Measurements from ENCODE around the gene SH3TC2. TPM values are rescaled to one million over a fixed set of nuclear protein-coding genes. Genes with fewer than 3 reads are reported as not detected.

The SH3TC2 gene
- total and polyA plus RNA-seq, 2 of the 4 experiments (the other 2 are of a cell fraction) = 3.4 to 7.9 TPM

DNA sequence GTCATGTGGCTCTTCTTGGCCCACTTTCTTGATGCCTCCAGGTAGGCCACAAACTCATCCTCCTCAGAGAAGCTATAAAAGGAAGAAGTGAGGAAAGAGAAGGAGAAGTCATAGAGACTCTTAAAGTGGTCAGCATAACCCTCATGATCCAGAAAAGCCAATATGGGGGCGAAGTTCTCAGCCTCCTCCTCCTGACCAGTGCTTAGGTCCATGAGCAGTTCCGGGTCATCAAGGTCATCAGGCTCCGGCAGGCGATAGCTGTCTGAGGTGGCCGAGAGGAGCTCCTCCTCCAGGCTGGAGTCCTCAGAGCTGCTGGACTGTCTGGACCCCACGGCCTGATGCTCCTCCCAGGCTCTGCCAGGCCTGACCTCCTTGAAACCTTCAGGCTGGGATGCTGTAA lies 34.7 kb downstream of the SH3TC2 start:
- CTCF ChIA-PET = no interaction called here
- H3K9me3 ChIP-seq (ENCODE audit: control insufficient read depth, insufficient read depth, low read length) = no peaks in the 10 kb centered on the region
- no peak overlapping the region for H3K14ac ChIP-seq (replicated peaks; ENCODE audit: low read depth, low read length)
- ATAC-seq (ENCODE audit: low read depth) (no peak), DNase-seq (no peak)
- H3K4me2 ChIP-seq (ENCODE audit: low read depth, low read length) = no peak overlapping the region
- no peak overlapping the region for H3K9ac ChIP-seq (ENCODE audit: low read depth, low read length)
- H3K18ac ChIP-seq (ENCODE audit: low read depth, low read length) = no peak overlapping the region
- H3K36me3 ChIP-seq (ENCODE audit: control insufficient read depth, insufficient read depth, low read length) = no peaks in the 10 kb centered on the region; the same call in 1 of the 2 replicates
- no peak overlapping the region; the same call in 1 of the 2 replicates for H2AK5ac ChIP-seq (ENCODE audit: low read depth, low read length)
- no peaks in the 10 kb centered on the region for H3K27me3 ChIP-seq (ENCODE audit: control insufficient read depth, insufficient read depth, low read length)
- no peak overlapping the region for H3K4me3 ChIP-seq (ENCODE audit: insufficient read depth, low read depth, low read length)
- no peak overlapping the region for H2AK9ac ChIP-seq (replicated peaks; ENCODE audit: low read depth, low read length, poor library complexity)
- peaks cover 12% of the 10 kb centered on the region for H3K4me1 ChIP-seq (ENCODE audit: control insufficient read depth, insufficient read depth, low read length)
- H4K91ac ChIP-seq (ENCODE audit: insufficient read depth, low read depth, low read length) = no peak overlapping the region
- no peak overlapping the region for H3K4ac ChIP-seq (ENCODE audit: low read depth, low read length)
- no peak overlapping the region for H2BK120ac ChIP-seq (ENCODE audit: low read depth, low read length)
- H4K8ac ChIP-seq (ENCODE audit: low read depth in 2 of 2, low read length in 2 of 2) = no peak overlapping the region
- WGBS, 2 experiments (ENCODE audit: extremely low coverage in 2 of 2, insufficient read length in 1 of 2) = no CpG with 5 or more reads among the region's 6 CpGs
- H2BK20ac ChIP-seq (ENCODE audit: low read depth, low read length) = no peak overlapping the region
- no peak overlapping the region for H4K5ac ChIP-seq (ENCODE audit: low read depth, low read length)
- H2AFZ ChIP-seq (replicated peaks; ENCODE audit: low read length, poor library complexity) = no peak overlapping the region
- no peak overlapping the region for H3K27ac ChIP-seq (ENCODE audit: insufficient read depth, low read length)
- dilution Hi-C loops (cut with HindIII; ENCODE audit: low sequenced_read_pairs, unreplicated experiment) (no loop called here), in situ Hi-C loops (cut with MboI; ENCODE audit: low sequenced_read_pairs) (loop anchor here (25.0 kb wide), 1 partner anchor 841 kb away; no protein-coding TSS in a partner anchor), intact Hi-C loops (cut with micrococcal nuclease) (no loop called here)
- no peak overlapping the region for H3K56ac ChIP-seq (ENCODE audit: extremely low read depth, insufficient read depth, low read length)
- no TSS peak for BruUV-seq (replicated peaks)
- H4K20me1 ChIP-seq (ENCODE audit: insufficient read depth, low read length) = no peaks in the 10 kb centered on the region
- TF ChIP-seq MAZ (IDR thresholded peaks at IDR 0.05; ENCODE audit: borderline replicate concordance, low read depth, low read length) = no peak
- TF ChIP-seq POLR2A (IDR thresholded peaks at IDR 0.05; ENCODE audit: low read depth, low read length) = no peak
- no peak for TF ChIP-seq MAFK (IDR thresholded peaks at IDR 0.05; ENCODE audit: low read depth, low read length)
- no peak for TF ChIP-seq RCOR1 (IDR thresholded peaks at IDR 0.05; ENCODE audit: insufficient replicate concordance, low read length)
- TF ChIP-seq RAD21 (IDR thresholded peaks at IDR 0.05; ENCODE audit: low read length) = no peak
- TF ChIP-seq BHLHE40 (IDR thresholded peaks at IDR 0.05; ENCODE audit: low read depth, low read length) = no peak
- no peak for TF ChIP-seq SMC3 (IDR thresholded peaks at IDR 0.05; ENCODE audit: low read depth, low read length)
- no peak for TF ChIP-seq ELK1 (IDR thresholded peaks at IDR 0.05; ENCODE audit: borderline replicate concordance, low read depth, low read length)
- no peak for TF ChIP-seq CTCF (conservative IDR thresholded peaks at IDR 0.05; ENCODE audit: low read depth, low read length)
- peaks cover 22% of the 10 kb centered on the region for H3K9me1 ChIP-seq (ENCODE audit: insufficient read depth, low read length)
- H2BK15ac ChIP-seq (ENCODE audit: low read depth, low read length) = no peak overlapping the region
- no peaks in the 10 kb centered on the region for H3K79me1 ChIP-seq (ENCODE audit: low read depth in 1 of 2, low read length in 2 of 2)
- H2BK5ac ChIP-seq (ENCODE audit: low read depth, low read length, poor library complexity, severe bottlenecking) = no peak overlapping the region
- no peak overlapping the region for H3K23ac ChIP-seq (ENCODE audit: low read depth, low read length)
- POLR2A ChIA-PET (ENCODE audit: unreplicated experiment) = no interaction called here

All from IMR-90 (cell line).